ENCODE measurements around the gene CACNA1C.

GRCh38 chr12:2334689-2335088, 281.9 kb downstream of the CACNA1C start:
- no peak for TF ChIP-seq CTCF (IDR thresholded peaks at IDR 0.05)
- TF ChIP-seq POLR2A (IDR thresholded peaks at IDR 0.05) = no peak
- TF ChIP-seq POLR2AphosphoS5 (IDR thresholded peaks at IDR 0.05) = no peak
- TF ChIP-seq EP300 (IDR thresholded peaks at IDR 0.05) = no peak
